HG02678 (cell line): ENCODE results near the gene TMEM201.
A peak's percentile ranks its signal among the peaks of the same experiment; 100 is the strongest.
"Not testable (repeated sequence)": the region's sequence is repeated elsewhere in the genome, so short reads cannot be mapped to it uniquely, and the experiment has no call there.

Experiments
- ATAC-seq: cut with Tn5 transposase; IDR thresholded peaks from one replicate; pipeline ENCODE4 v1.9.1; 2021; ENCODE audit warnings: mild to moderate bottlenecking, moderate library complexity; ENCODE audit not compliant: unreplicated experiment

TMEM201 gene

DNA sequence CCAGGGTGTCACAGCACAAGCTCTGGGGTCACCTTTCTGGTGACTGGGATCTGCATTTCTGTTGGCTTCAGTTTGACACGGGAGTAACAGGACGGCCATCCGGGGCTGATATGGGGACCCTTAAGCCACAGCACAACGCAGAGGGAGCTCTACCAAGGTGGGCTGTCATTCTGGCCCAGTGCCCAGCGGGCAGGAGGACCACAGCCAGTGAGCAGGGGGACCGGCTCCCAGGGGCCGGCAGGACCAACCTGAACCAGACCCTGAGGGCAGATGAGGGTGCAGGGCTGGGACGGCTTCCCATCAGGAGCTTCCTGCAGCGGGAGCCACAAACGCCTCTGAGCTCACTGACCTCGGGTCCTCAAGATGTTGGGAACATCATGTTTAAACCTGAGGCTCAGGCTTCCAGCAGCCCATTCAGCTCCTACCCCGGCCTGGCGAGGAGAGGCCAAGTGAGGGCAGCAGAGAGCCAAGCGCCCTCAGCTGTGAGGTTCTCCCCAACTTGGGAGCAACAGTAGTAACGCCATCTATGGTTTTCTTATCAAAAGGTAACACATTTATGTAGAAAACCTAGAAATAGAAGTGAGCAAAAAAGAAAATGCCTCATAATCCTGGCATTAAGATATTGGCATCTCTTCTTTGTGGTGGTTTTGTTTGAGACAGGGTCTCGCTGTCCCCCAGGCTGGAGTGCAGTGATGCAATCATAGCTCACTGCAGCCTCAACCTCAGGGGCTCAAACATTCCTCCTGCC is 26.8 kb downstream of the TMEM201 start:
- ATAC-seq, result no peak

DNA sequence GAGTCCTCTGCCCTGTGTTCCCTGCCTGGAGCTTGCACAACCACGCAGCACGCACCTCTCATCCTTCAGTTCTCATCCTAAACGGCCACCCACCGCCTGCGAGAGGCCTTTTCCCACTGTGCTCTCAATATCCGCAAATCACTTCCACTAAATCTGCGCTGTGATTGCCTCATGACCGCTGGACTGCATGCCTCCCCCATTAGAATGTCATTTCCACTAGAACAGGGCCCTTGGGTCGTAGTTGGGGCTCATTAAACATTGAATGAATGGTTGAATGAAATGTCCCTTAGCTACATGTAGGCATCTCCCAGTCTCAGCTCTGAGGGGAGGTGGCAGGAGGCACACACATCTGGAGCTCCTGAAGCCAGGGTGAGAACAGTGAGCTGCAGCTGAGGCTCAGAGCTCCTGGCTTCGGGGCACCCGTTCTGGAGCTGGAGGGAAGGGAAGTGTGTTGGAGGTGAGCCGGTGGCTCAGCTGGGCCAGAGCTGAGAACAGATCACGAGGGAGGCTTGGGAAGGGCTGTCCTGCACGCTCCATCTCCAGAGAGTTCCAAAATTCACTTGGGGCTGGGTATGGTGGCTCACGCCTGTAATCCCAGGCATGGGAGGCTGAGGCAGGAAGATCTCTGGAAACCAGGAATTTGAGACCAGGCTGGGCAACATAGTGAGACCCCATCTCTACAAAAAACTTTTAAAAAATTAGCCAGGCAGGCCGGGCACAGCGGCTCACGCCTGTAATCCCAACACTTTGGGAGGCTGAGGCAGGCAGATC is 30.4 kb downstream of the TMEM201 start:
- no peak for ATAC-seq

DNA sequence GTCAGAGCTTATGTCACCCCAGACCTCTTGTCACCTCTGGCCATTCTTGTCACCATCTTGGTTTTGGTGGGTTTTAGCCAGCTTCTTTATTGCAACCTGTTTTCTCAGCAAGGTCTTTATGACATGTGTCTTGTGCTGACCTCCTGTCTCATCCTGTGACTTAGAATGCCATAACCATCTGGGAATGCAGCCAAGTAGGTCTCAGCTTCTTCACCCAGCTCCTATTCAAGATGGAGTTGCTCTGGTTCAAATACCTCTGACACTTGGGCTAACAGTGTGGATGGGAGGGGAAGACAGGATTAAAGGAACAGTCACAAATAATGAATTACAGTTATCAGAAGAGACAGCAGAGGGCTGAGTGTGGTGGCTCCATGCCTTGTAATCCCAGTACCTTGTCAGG is 32.3 kb downstream of the TMEM201 start:
- no peak for ATAC-seq

DNA sequence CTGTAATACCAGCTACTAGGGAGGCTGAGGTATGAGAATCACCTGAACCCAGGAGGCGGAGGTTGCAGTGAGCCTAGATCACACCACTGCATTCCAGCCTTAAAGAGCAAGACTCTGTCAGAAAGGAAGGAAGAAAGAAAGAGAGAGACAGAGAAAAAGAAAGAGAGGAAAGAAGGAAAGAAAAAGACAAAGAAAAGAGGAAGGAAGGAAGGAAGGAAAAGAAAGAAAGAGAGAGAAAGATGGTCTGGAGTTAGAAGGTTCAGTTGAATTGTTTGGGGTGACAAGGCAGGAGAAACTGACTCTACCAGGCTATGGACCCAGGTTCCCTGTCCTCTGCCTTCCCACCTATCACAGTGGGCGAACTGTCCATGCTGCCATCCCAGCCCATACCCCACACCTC is 35.4 kb downstream of the TMEM201 start:
- ATAC-seq, result no peak

DNA sequence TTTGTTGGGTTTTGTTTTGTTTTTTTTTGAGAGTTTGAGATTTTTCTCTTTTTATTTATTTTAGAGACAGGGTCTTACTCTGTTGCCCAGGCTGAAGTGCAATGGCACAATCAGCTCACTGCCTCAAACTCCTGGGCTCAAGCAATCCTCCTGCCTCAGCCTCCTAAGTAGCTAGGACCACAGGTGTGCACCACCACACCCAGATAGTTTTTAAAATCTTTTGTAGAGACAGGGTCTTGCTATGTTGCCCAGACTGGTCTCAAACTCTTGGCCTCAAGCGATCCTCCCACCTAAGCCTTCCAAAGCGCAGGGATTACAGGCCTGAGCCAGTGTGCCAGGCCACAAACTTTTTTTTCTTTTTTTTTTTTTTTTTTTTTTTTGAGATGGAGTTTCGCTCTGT is 36.3 kb downstream of the TMEM201 start:
- not testable (repeated sequence) for ATAC-seq

DNA sequence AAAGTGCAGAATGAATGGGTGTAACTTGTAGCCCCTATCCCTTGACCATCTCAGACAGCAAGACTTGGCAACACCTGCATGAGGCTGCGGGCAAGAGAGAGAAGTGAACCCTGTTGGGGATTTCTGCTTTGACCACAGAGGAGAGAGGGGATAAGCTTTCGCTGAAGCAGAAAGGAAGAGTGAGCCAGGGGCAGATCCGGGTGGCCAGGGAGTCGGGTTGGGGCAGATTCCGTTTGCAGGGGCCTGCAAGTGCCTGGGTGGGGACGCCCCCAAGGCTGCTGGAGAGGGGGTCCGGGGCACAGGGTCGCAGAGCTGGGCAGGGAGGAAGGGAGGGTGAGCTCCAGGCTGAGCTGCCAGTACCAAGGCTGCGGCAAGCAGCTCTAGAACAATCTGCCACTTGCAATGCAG is 37.5 kb downstream of the TMEM201 start:
- peak; percentile 54 for ATAC-seq

DNA sequence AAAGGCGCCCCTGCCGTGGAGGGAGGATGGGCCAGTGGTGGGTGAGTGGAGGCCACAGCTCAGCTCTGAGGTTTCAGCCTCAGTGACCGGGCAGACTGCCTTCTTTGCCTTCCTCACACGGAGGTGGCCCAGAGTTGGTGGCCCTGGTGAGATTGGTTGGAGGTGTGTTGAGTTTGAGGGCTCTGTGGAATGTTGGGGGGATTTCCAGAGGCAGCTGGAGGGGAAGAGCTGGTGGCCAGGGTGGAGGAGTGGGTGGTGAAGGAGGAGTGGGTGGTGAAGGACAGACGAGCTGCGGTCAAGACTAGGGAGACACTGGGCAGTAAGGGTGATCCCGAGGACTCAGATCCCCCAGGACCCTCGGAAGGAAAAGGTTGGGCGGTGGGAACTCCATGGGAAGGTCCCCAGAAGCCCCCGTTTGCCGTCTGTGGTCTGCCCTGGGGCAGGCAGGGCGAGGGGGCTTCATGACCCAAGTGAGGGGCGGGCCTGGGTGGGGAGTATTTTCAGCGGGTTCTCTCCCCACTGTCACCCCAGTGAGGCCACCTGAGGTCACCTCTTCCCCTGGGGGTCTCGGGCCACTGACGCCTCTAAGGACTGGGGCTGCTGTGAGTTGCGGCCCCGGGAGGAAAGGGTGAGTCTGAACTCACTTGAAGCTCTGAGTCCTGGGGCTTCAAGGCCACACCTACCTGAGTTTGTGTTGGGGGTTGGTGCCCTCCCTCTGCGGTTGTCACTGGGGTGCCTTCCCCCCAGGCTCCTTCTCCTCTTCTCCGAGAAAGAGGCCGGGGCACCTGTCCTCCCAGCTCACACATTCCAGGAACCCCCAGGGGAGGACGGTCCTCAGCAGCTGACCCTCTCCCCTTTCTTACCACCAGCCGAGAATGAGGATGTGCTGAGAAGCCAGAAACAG is 40.1 kb downstream of the TMEM201 start:
- no peak for ATAC-seq

DNA sequence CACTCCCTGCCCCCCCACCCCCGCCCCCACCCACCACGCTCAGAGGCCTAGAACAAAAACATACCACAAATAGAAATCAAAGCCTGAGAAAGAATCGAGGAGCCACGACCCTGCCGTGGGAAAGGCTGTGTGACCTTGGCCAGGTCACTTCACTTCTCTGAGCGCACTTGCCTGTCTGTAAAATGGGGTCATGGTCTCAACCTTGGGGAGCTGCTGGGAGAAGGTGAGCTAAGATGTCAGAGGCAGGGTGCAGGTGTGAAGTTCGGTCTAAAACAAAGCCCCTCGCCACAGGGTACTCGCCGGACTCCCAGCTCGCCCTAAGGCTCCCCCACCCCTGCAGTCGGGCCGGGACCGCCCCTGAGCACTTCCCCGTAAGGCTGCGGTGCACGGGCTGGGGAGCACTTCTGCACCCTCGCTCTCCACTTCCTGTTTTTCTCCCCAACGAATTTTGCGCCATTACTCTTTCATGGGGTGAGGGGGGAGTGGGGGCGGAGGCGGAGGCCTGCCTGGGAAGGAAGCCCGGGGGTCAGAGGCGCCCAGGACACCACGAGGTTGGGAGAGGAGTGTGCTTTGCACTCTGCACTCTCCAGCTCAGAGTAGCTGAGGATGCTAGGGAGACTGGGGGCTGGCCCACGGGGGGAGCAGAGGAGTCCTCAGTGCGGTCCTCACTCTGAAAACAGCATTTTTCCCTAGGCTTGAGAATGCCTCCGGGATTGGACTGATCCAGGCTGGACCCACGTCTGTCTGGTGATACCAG is 40.9 kb downstream of the TMEM201 start:
- ATAC-seq, result no peak

DNA sequence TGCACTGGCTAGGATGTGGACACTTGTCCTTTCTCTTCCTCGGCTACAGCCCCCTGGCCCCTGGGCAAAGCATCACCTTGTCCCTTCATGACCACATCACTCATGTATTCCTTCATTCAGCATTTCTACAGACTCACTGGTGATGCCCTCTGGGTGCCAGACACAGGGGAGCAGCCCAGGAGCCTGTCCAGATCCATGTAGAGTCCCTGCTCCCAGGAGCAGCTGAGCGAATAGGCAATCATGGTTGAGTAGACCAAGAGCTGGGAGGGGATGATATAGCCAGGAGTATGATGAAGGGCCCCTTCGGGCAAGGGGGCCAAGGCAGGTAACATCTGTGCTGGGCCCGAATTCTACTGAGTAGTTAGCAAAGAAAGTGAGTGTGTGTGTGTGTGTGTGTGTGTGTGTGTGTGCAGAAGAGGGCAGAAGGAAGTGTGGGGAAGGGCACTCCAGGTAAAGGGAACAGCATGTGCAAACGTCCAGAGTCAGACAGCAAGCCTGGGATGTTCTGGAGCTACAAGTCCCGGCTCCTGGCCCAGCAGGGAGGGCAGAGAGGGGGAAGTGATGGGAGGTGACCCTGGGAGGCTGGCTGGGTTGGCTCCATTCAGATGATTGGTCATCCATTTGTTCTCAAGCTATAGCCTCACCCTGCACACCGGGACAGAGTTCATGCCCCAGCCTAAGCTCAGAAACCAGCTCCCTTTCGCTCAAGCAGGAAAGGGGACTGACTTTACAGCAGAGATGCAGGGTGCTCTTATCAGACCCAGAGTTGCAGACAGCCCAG is 41.8 kb downstream of the TMEM201 start:
- no peak for ATAC-seq

DNA sequence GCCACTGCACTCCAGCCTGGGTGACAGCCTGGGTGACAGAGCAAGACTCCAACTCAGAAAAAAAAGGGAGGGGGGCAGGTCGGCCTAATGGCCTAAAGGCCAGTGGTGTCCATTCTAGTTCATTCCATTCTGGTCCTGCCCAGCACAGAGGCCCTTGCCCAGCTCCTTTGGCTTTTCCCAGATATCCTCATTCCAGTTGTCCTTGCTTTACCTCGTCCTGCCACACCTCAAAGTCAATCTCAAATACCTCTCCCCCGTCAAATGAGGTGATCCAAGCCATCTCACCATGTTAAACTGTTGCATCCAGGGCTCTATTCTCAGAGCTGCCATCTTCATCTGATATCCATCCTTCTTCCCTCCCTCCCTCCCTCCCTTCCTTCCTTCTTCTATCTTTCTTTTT is 42.9 kb downstream of the TMEM201 start:
- no peak for ATAC-seq

DNA sequence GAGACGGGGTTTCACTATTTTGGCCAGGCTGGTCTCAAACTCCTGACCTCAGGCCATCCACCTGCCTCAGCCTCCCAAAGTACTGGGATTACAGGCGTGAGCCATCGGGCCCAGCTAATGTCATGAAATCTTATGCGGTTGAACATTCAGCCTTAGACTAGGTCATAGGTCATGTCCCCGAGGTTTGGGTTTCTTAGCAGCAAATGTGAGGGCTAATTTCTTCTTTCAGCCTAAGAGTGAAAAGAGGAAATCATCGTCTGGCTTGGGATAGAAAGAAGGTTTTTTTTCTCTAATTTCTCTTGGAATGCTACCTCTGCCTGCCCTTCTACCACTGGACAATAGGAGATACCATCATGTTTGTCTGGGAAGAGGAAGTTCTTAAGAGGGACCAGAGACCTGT is 44.8 kb downstream of the TMEM201 start:
- ATAC-seq, result no peak

DNA sequence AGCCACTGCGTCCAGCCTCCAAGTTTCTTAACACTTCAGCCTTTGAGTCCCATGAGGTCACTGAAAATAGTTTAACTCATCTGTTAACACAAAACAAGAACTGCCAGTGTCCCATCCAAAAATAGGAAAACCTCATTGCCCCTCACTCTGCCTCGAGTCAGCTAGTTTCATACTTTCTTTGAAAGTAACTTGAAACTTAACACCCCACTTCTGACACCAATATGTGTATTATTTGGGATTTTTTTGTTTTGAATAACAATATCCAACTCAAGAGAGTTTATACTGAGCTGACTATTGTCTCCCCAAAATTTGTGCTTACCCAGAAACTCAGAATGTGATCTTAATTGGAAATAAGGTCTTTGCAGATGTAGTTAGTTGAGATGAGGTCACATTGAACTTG is 45.9 kb downstream of the TMEM201 start:
- no peak for ATAC-seq

DNA sequence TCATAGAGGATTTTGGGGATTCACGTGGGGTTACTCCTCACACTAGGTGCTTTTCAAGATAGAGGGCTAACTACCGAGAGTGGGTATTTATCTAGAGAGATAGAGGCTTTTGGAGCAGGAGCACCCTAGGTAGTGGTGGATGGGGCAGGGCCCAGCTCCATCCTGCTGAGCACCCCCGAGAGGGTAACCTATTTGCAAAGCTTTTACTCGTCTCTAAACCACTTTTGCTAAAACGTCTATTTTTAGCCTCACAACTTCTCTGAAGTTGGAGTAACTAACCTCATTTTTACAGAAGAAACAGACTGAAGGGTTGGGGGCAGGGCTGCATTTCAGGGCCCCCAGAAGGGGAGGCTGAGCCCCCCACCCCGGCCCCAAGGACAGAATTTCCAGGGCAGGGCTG is 50.5 kb downstream of the TMEM201 start:
- no peak for ATAC-seq

DNA sequence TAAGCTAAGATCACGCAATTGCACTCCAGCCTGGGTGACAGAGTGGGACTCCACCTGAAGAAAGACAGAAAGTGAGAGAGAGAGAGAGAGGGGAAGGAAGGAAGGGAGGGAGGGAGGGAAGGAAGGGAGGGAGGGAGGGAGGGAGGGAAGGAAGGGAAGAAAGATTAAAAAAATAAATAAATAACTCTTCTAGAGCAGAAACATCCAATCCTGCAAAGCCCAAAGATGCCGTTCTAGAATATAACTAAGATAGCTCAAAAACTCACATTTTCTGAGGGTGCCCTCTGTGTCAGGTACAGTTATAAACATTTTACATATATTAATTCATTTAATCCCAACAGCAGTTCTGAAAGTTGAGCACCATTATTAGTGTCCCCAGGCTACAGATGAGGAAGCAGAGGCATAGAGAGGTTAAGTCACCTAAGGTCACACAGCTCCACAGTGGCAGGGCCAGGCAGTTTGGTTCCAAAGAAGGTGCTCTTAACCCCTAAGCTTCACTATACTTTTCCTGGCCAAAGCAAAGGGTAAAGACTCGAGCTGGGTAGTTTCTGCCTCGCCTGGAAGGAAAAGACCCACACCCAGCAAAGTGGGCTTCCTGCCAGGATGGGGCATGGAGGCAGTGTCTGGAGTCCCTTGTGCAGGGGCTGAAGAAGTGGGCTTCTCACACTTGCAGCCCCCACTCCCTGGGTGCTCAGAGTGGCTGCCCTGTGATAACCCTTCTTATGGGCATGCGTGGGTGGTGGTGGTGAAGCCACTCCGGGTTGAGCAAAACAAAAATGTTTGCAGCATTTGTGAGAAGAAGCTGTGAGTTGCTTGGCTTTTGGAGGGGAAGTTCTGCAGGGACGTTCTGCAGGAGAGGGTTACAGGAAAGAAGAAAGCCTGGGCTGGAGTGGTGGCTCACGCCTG is 54.9 kb downstream of the TMEM201 start:
- ATAC-seq, result no peak

DNA sequence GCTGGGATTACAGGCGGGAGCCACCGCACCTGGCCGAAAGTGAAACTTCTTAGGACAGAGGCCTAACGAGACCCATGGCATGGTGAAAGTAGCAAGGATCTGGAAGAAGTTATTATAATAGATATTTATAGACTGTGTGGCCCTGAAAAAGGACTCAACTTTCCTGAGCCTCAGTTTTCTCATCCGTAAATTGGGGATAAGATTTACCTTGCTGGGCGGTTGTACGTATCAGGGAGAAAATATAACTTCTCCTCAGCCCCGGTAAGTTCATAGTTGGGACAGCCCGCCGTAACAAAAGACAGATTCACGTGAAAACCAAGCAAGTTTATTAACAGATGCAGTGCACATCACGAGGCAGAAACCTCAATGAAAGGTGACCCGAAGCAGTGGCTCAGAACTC is 57.3 kb downstream of the TMEM201 start:
- no peak for ATAC-seq

DNA sequence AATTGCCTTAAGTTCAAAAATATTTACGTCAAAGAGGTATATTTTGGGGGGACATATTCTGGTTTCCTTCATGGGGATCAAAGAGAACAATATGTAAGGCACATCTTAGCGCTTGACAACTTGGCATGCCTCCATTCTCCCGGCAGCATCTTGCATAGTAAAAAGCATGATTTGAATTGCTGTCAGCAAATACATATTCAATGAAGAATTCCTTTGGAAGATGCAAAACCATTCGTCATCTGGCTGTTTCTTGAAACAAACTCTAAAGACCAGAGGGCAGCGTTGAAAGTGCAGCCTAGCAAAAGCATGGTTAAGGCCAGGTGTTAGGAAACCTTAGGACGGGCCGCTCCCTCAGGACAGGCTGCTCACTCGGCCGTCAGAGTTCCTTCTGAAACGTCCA is 59.5 kb downstream of the TMEM201 start:
- ATAC-seq, result no peak

DNA sequence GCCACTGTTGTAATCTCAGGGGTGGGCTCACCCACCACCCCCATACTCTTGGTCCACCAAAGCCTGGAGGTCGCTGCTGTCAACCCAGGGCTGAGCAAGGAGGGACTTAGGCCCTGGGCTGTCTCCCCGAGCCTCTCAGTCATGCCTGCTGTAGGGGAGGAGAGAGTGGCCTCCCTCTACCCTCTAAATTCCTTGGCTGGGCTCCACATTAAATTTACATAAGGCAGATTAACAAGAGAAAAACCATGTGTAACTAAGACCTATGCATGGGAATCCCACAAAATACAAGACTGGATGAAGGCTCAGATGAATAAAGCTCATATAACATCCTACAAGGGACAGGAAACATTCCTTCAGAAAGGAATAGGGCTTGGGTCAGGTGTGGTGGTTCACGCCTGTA is 61.1 kb downstream of the TMEM201 start:
- no peak for ATAC-seq

DNA sequence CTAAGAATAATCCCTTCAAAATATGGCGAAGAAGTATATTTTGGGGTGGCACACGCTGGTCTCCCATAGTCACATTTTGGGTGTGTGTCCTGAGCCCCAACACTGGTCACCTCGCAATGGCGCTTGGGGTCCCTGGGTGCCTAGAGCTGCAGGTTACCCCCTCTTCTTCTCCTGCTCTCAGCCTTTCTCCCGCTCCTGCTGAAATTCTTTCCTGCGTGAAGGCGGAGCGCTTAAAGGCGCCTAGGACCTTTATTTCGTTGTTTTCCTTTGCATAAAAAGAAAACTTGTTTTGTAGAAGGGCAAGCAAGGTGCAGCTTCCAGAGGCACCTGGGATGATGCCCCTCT is 62.5 kb downstream of the TMEM201 start:
- ATAC-seq, result no peak
